Gastrocnemius medialis (tissue), 4 donors: Measurements from ENCODE around the gene COL10A1. TPM values are rescaled to one million over a fixed set of nuclear protein-coding genes. Genes with fewer than 3 reads are reported as not detected.
A peak's percentile ranks its signal among the peaks of the same experiment; 100 is the strongest.

Experiments used
- ATAC-seq, 2 donors: fragments of 150-250 bp; one replicate each; pipeline ENCODE4 v1.9.1; 2016
- DNase-seq, 2 donors: peaks; one replicate each; pipeline ENCODE4 v3.0.0-alpha.2; 2019
- H3K27ac ChIP-seq, 4 donors: fragments of 200-600 bp; sonication (generic); 1 replicate in 1 of 4; 2 replicates in 3 of 4; pipeline ENCODE4 v1.5.1; 2016 to 2018; ENCODE audit warnings: mild to moderate bottlenecking in 2 of 4, moderate library complexity in 1 of 4
- H3K27me3 ChIP-seq, 3 donors: fragments of 200-600 bp; sonication (generic) in 2 of 3; 1 replicate in 1 of 3; 2 replicates in 2 of 3; pipeline versions ENCODE4 v1.5.1 to v1.6.0; 2016 to 2019; ENCODE audit warnings: mild to moderate bottlenecking in 1 of 3, moderate library complexity in 1 of 3
- H3K36me3 ChIP-seq, 2 donors: fragments of 200-600 bp; sonication (generic) in 1 of 2; one replicate each; pipeline ENCODE4 v1.5.1; 2017 to 2018
- H3K4me1 ChIP-seq, 2 donors: fragments of 200-600 bp; sonication (generic) in 1 of 2; one replicate each; pipeline ENCODE4 v1.5.1; 2016 to 2017; ENCODE audit warnings: mild to moderate bottlenecking in 2 of 2
- H3K4me3 ChIP-seq, 4 donors: fragments of 200-600 bp; sonication (generic) in 3 of 4; 1 replicate in 1 of 4; 2 replicates in 3 of 4; pipeline ENCODE4 v1.5.1; 2016 to 2019; ENCODE audit warnings: mild to moderate bottlenecking in 2 of 4
- H3K9me3 ChIP-seq, 3 donors: fragments of 200-600 bp; sonication (generic) in 2 of 3; 1 replicate in 1 of 3; 2 replicates in 2 of 3; pipeline ENCODE4 v1.5.1; 2016 to 2019
- CTCF ChIP-seq, 5 experiments: fragments of 450-650 bp in 3 of 5; fragments of 200-600 bp in 2 of 5; sonication (generic) in 2 of 5; IDR thresholded peaks in 4 of 5; conservative IDR thresholded peaks in 1 of 5; 1 replicate in 4 of 5; 2 replicates in 1 of 5; pipeline ENCODE4 v1.5.1; 2016 to 2019; ENCODE audit warnings: antibody characterized with exemption in 5 of 5, mild to moderate bottlenecking in 3 of 5, moderate library complexity in 3 of 5
- POLR2A ChIP-seq, 2 donors: fragments of 450-650 bp; IDR thresholded peaks; one replicate each; pipeline ENCODE4 v1.6.1; 2017; ENCODE audit warnings: antibody characterized with exemption in 2 of 2, mild to moderate bottlenecking in 2 of 2, moderate library complexity in 2 of 2
- in situ Hi-C, 4 donors: fragments of 200-750 bp; cut with MboI; loops; one replicate each; pipeline versions ENCODE4 v1.15.0 to v1.8.0; 2017; ENCODE audit warnings: low sequenced_read_pairs in 4 of 4
- intact Hi-C: fragments of 100-400 bp; cut with DNase I; formaldehyde crosslinking; loops from one replicate; pipeline ENCODE4 v1.15.1; 2023; ENCODE audit warnings: low total_unique reads
- total RNA-seq, 4 donors: library from RNA; depleted of rRNA; stranded (reverse); fragments of >200 nt; gene quantifications; one replicate each; pipeline versions ENCODE4 v1.1.0 to v1.2.3, GENCODE V29; 2016

COL10A1 gene
- total RNA-seq, 4 donors from 2014 or later: not detected

- no peak overlapping the region for H3K27ac ChIP-seq
- DNase-seq: no peak
- ATAC-seq: no peak
- in situ Hi-C loops (no loop called here), intact Hi-C loops (no loop called here)
- no peaks in the 10 kb centered on the region for H3K4me1 ChIP-seq
- H3K9me3 ChIP-seq: no peaks in the 10 kb centered on the region
- no peak overlapping the region for H3K4me3 ChIP-seq
- H3K36me3 ChIP-seq: peaks cover 0 to 88% of the 10 kb centered on the region in 2 donors
- no peaks in the 10 kb centered on the region for H3K27me3 ChIP-seq
- TF ChIP-seq POLR2A (IDR thresholded peaks at IDR 0.05) (no peak), CTCF (IDR thresholded peaks at IDR 0.05 in 4 of 5, conservative IDR thresholded peaks at IDR 0.05 in 1 of 5) (peak in 1 of 5 experiments; percentile 26)
Observed at GRCh38 chr6:116111552-116112528, 14.1 kb downstream of the COL10A1 start.

GRCh38 chr6:116108836-116109235, 17.1 kb downstream of the COL10A1 start:
- intact Hi-C loops (no loop called here), in situ Hi-C loops (no loop called here)
- no peak for DNase-seq
- TF ChIP-seq POLR2A (IDR thresholded peaks at IDR 0.05) (no peak), CTCF (IDR thresholded peaks at IDR 0.05 in 4 of 5, conservative IDR thresholded peaks at IDR 0.05 in 1 of 5) (no peak)
- Histone ChIP-seq H3K9me3 (no peaks in the 10 kb centered on the region), H3K4me3 (no peak overlapping the region), H3K27me3 (no peaks in the 10 kb centered on the region), H3K4me1 (peaks cover 18 to 19% of the 10 kb centered on the region in 2 donors), H3K27ac (no peak overlapping the region), H3K36me3 (peaks cover 0 to 59% of the 10 kb centered on the region in 2 donors)
- no peak for ATAC-seq

GRCh38 chr6:116106146-116106545, 19.8 kb downstream of the COL10A1 start:
- Histone ChIP-seq H3K36me3 (peaks cover 0 to 32% of the 10 kb centered on the region in 2 donors), H3K9me3 (no peaks in the 10 kb centered on the region), H3K4me1 (peaks cover 38 to 44% of the 10 kb centered on the region in 2 donors), H3K27ac (no peak overlapping the region), H3K4me3 (no peak overlapping the region), H3K27me3 (no peaks in the 10 kb centered on the region)
- TF ChIP-seq CTCF (IDR thresholded peaks at IDR 0.05 in 4 of 5, conservative IDR thresholded peaks at IDR 0.05 in 1 of 5): no peak
- no peak for TF ChIP-seq POLR2A (IDR thresholded peaks at IDR 0.05)
- intact Hi-C loops (no loop called here), in situ Hi-C loops (no loop called here)
- ATAC-seq (no peak), DNase-seq (no peak)

- TF ChIP-seq CTCF (IDR thresholded peaks at IDR 0.05 in 4 of 5, conservative IDR thresholded peaks at IDR 0.05 in 1 of 5) (no peak), POLR2A (IDR thresholded peaks at IDR 0.05) (no peak)
- no peaks in the 10 kb centered on the region for H3K9me3 ChIP-seq
- peak overlapping the region in 1 of 4 donors; percentile 16 for H3K27ac ChIP-seq
- no peak overlapping the region for H3K4me3 ChIP-seq
- intact Hi-C loops: no loop called here
- no peak for DNase-seq
- no peak for ATAC-seq
- no peaks in the 10 kb centered on the region for H3K27me3 ChIP-seq
- peaks cover 0 to 23% of the 10 kb centered on the region in 2 donors for H3K36me3 ChIP-seq
- in situ Hi-C loops: no loop called here
- peaks cover 38 to 44% of the 10 kb centered on the region in 2 donors for H3K4me1 ChIP-seq
Observed at GRCh38 chr6:116105247-116105646, 20.7 kb downstream of the COL10A1 start.
